WTC11 (cell line): ENCODE results near the gene DNAAF2. TPM values are rescaled to one million over a fixed set of nuclear protein-coding genes. Genes with fewer than 3 reads are reported as not detected.

Source experiments
- E2F4 ChIP-seq: sonication (generic); formaldehyde crosslinking; IDR thresholded peaks from 2 replicates; pipeline ENCODE4 v1.8.1; 2022; ENCODE audit warnings: low read depth, mild to moderate bottlenecking, moderate library complexity, missing genetic modification reagents, borderline replicate concordance
- EMX1 ChIP-seq: fragments of 250-450 bp; sonication (Bioruptor Pico); IDR thresholded peaks from 2 replicates; pipeline ENCODE4 v1.8.0; 2021; ENCODE audit warnings: mild to moderate bottlenecking
- ETV6 ChIP-seq: sonication (generic); formaldehyde crosslinking; IDR thresholded peaks from 2 replicates; pipeline ENCODE4 v1.8.1; 2022; ENCODE audit warnings: mild to moderate bottlenecking, missing genetic modification reagents
- IRF1 ChIP-seq: sonication (generic); formaldehyde crosslinking; IDR thresholded peaks from 2 replicates; pipeline ENCODE4 v1.8.0; 2023; ENCODE audit warnings: missing genetic modification reagents
- MLX ChIP-seq: sonication (generic); formaldehyde crosslinking; IDR thresholded peaks from 2 replicates; pipeline ENCODE4 v1.8.1; 2023; ENCODE audit warnings: mild to moderate bottlenecking, missing genetic modification reagents, moderate library complexity
- MXD4 ChIP-seq: fragments of 250-450 bp; sonication (Bioruptor Pico); IDR thresholded peaks from 2 replicates; pipeline ENCODE4 v1.8.0; 2021; ENCODE audit warnings: mild to moderate bottlenecking, moderate library complexity, borderline replicate concordance
- NFATC4 ChIP-seq: fragments of 250-450 bp; sonication (Bioruptor Pico); IDR thresholded peaks from 2 replicates; pipeline ENCODE4 v1.9.0; 2021; ENCODE audit warnings: mild to moderate bottlenecking
- NFYB ChIP-seq: sonication (generic); formaldehyde crosslinking; conservative IDR thresholded peaks from 2 replicates; pipeline ENCODE4 v1.8.0; 2022; ENCODE audit warnings: low read depth, missing genetic modification reagents
- NR3C1 ChIP-seq: sonication (generic); formaldehyde crosslinking; conservative IDR thresholded peaks from 2 replicates; pipeline ENCODE4 v1.8.1; 2023; ENCODE audit warnings: low read depth, mild to moderate bottlenecking, missing genetic modification reagents
- USF2 ChIP-seq: sonication (generic); formaldehyde crosslinking; IDR thresholded peaks from 2 replicates; pipeline ENCODE4 v1.8.1; 2023; ENCODE audit warnings: mild to moderate bottlenecking, missing genetic modification reagents, moderate library complexity
- ZBTB21 ChIP-seq: sonication (generic); formaldehyde crosslinking; IDR thresholded peaks from 2 replicates; pipeline ENCODE4 v1.8.1; 2023; ENCODE audit warnings: mild to moderate bottlenecking, missing genetic modification reagents, borderline replicate concordance
- ZNF121 ChIP-seq: sonication (generic); formaldehyde crosslinking; IDR thresholded peaks from 2 replicates; pipeline ENCODE4 v1.8.0; 2023; ENCODE audit warnings: missing genetic modification reagents
- ZNF232 ChIP-seq: sonication (generic); formaldehyde crosslinking; IDR thresholded peaks from 2 replicates; pipeline ENCODE4 v1.8.0; 2022; ENCODE audit warnings: mild to moderate bottlenecking, missing genetic modification reagents
- ZSCAN18 ChIP-seq: fragments of 250-450 bp; sonication (Bioruptor Pico); IDR thresholded peaks from 2 replicates; pipeline ENCODE4 v2.1.2; 2022; ENCODE audit warnings: mild to moderate bottlenecking, moderate library complexity
- total RNA-seq: library from RNA; stranded (reverse); gene quantifications from 3 replicates; pipeline ENCODE4 v1.2.3, GENCODE V29; 2021
- TF ChIP-seq, protein P1 (sequence below): fragments of 250-450 bp; sonication (Bioruptor Pico); IDR thresholded peaks from 2 replicates; pipeline ENCODE4 v1.9.0; 2021; ENCODE audit warnings: mild to moderate bottlenecking
- TF ChIP-seq, protein P2 (sequence below): sonication (generic); formaldehyde crosslinking; IDR thresholded peaks from 2 replicates; pipeline ENCODE4 v1.8.1; 2023; ENCODE audit warnings: mild to moderate bottlenecking, missing genetic modification reagents
- TF ChIP-seq, protein P3 (sequence below): sonication (generic); formaldehyde crosslinking; IDR thresholded peaks from 2 replicates; pipeline ENCODE4 v1.8.1; 2023; ENCODE audit warnings: mild to moderate bottlenecking, missing genetic modification reagents, borderline replicate concordance
- TF ChIP-seq, protein P4 (sequence below): sonication (generic); formaldehyde crosslinking; IDR thresholded peaks from 2 replicates; pipeline ENCODE4 v1.8.1; 2023; ENCODE audit warnings: mild to moderate bottlenecking, missing genetic modification reagents

DNAAF2 gene
- total RNA-seq, 1 experiment from 2014 or later = 19.9 TPM

DNA sequence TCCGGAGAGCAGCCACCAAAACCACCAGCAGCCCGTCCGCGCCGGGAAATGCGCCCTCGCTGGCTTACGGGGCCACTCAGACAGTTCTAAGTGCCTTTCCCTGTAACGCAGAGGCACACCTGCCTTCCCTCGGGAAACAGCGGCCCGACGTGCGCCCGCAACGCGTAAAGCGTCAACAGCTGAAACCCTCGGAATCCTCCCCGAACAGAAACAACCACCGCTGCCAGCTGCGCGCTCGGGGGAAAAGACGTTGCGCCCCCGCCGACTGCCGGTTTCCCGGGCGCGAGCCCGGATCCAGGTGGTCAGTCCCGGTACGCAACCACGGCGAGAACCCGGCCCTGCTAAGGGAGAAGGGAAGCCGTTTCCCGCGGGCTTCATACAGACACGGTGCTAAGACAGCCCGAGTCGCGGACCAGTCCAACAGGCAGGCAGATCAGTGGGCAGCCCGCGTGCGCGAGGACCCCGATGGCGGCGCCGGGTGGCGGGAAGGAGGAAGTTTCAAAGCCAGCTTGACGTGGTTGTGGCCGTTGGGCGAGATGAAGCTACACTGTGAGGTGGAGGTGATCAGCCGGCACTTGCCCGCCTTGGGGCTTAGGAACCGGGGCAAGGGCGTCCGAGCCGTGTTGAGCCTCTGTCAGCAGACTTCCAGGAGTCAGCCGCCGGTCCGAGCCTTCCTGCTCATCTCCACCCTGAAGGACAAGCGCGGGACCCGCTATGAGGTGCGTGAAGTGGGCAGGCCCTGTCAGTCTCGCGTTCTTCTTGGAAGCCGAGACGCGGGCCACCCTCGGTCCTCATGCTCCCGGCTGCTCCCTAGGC, 36.4 kb downstream of the DNAAF2 start, which contains the start of gene LRR1 (continued):
- TF ChIP-seq, protein P1, sequence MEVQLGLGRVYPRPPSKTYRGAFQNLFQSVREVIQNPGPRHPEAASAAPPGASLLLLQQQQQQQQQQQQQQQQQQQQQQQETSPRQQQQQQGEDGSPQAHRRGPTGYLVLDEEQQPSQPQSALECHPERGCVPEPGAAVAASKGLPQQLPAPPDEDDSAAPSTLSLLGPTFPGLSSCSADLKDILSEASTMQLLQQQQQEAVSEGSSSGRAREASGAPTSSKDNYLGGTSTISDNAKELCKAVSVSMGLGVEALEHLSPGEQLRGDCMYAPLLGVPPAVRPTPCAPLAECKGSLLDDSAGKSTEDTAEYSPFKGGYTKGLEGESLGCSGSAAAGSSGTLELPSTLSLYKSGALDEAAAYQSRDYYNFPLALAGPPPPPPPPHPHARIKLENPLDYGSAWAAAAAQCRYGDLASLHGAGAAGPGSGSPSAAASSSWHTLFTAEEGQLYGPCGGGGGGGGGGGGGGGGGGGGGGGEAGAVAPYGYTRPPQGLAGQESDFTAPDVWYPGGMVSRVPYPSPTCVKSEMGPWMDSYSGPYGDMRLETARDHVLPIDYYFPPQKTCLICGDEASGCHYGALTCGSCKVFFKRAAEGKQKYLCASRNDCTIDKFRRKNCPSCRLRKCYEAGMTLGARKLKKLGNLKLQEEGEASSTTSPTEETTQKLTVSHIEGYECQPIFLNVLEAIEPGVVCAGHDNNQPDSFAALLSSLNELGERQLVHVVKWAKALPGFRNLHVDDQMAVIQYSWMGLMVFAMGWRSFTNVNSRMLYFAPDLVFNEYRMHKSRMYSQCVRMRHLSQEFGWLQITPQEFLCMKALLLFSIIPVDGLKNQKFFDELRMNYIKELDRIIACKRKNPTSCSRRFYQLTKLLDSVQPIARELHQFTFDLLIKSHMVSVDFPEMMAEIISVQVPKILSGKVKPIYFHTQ = no peak
- no peak for TF ChIP-seq NFYB (CRISPR knock-in tag)
- no peak for TF ChIP-seq MLX (CRISPR knock-in tag)
- TF ChIP-seq, protein P2, sequence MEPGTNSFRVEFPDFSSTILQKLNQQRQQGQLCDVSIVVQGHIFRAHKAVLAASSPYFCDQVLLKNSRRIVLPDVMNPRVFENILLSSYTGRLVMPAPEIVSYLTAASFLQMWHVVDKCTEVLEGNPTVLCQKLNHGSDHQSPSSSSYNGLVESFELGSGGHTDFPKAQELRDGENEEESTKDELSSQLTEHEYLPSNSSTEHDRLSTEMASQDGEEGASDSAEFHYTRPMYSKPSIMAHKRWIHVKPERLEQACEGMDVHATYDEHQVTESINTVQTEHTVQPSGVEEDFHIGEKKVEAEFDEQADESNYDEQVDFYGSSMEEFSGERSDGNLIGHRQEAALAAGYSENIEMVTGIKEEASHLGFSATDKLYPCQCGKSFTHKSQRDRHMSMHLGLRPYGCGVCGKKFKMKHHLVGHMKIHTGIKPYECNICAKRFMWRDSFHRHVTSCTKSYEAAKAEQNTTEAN (CRISPR knock-in tag) = 0 out of 2 replicates have a peak, but pooled peaks have one; percentile 21
- TF ChIP-seq EMX1 (CRISPR knock-in tag) = no peak
- peak; percentile 97 for TF ChIP-seq E2F4 (CRISPR knock-in tag)
- TF ChIP-seq, protein P3, sequence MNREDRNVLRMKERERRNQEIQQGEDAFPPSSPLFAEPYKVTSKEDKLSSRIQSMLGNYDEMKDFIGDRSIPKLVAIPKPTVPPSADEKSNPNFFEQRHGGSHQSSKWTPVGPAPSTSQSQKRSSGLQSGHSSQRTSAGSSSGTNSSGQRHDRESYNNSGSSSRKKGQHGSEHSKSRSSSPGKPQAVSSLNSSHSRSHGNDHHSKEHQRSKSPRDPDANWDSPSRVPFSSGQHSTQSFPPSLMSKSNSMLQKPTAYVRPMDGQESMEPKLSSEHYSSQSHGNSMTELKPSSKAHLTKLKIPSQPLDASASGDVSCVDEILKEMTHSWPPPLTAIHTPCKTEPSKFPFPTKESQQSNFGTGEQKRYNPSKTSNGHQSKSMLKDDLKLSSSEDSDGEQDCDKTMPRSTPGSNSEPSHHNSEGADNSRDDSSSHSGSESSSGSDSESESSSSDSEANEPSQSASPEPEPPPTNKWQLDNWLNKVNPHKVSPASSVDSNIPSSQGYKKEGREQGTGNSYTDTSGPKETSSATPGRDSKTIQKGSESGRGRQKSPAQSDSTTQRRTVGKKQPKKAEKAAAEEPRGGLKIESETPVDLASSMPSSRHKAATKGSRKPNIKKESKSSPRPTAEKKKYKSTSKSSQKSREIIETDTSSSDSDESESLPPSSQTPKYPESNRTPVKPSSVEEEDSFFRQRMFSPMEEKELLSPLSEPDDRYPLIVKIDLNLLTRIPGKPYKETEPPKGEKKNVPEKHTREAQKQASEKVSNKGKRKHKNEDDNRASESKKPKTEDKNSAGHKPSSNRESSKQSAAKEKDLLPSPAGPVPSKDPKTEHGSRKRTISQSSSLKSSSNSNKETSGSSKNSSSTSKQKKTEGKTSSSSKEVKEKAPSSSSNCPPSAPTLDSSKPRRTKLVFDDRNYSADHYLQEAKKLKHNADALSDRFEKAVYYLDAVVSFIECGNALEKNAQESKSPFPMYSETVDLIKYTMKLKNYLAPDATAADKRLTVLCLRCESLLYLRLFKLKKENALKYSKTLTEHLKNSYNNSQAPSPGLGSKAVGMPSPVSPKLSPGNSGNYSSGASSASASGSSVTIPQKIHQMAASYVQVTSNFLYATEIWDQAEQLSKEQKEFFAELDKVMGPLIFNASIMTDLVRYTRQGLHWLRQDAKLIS = peak; percentile 86
- TF ChIP-seq NR3C1 (CRISPR knock-in tag) = 0 out of 2 replicates have a peak, but pooled peaks have one; percentile 54
- peak; percentile 57; the same call in 1 of the 2 replicates for TF ChIP-seq ZNF232
- TF ChIP-seq ZSCAN18 (CRISPR knock-in tag) = no peak
- TF ChIP-seq, protein P4, sequence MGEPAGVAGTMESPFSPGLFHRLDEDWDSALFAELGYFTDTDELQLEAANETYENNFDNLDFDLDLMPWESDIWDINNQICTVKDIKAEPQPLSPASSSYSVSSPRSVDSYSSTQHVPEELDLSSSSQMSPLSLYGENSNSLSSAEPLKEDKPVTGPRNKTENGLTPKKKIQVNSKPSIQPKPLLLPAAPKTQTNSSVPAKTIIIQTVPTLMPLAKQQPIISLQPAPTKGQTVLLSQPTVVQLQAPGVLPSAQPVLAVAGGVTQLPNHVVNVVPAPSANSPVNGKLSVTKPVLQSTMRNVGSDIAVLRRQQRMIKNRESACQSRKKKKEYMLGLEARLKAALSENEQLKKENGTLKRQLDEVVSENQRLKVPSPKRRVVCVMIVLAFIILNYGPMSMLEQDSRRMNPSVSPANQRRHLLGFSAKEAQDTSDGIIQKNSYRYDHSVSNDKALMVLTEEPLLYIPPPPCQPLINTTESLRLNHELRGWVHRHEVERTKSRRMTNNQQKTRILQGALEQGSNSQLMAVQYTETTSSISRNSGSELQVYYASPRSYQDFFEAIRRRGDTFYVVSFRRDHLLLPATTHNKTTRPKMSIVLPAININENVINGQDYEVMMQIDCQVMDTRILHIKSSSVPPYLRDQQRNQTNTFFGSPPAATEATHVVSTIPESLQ = no peak
- TF ChIP-seq IRF1 (CRISPR knock-in tag) = peak; percentile 68
- TF ChIP-seq ZNF121 (CRISPR knock-in tag) = no peak; the same call in 1 of the 2 replicates
- TF ChIP-seq MXD4 (CRISPR knock-in tag) = no peak
- TF ChIP-seq USF2 (CRISPR knock-in tag) = no peak; the same call in 1 of the 2 replicates
- peak; percentile 76; the same call in 1 of the 2 replicates for TF ChIP-seq ETV6 (CRISPR knock-in tag)
- TF ChIP-seq ZBTB21 (CRISPR knock-in tag) = no peak; the same call in 1 of the 2 replicates
- TF ChIP-seq NFATC4 (CRISPR knock-in tag) = no peak
